ENCODE results near the gene C15orf39.
A peak's percentile ranks its signal among the peaks of the same experiment; 100 is the strongest.

The C15orf39 gene

GRCh38 chr15:75203017-75203907, 1.6 kb downstream of the C15orf39 start:
- H3K4me3 ChIP-seq (ENCODE audit: low read depth, low read length), result peak overlapping the region; percentile 82
- no peak for DNase-seq (ENCODE audit: low read depth)
- no peak for TF ChIP-seq CTCF (IDR thresholded peaks at IDR 0.05; ENCODE audit: low read depth, low read length, missing control alignments)

- peak overlapping the region; percentile 82 for H3K4me3 ChIP-seq (ENCODE audit: low read depth, low read length)
- no peak for DNase-seq (ENCODE audit: low read depth)
- TF ChIP-seq CTCF (IDR thresholded peaks at IDR 0.05; ENCODE audit: low read depth, low read length, missing control alignments), result no peak
Measured at GRCh38 chr15:75203908-75204263, 2.2 kb downstream of the C15orf39 start.

- TF ChIP-seq CTCF (IDR thresholded peaks at IDR 0.05; ENCODE audit: low read depth, low read length, missing control alignments), result peak; percentile 94
- H3K4me3 ChIP-seq (ENCODE audit: low read depth, low read length), result peak overlapping the region; percentile 82
- peak; percentile 81 for DNase-seq (ENCODE audit: low read depth)
Measured at GRCh38 chr15:75204340-75205063, 2.8 kb downstream of the C15orf39 start.

GRCh38 chr15:75205064-75205395, 3.3 kb downstream of the C15orf39 start:
- H3K4me3 ChIP-seq (ENCODE audit: low read depth, low read length), result no peak overlapping the region; the same call in 1 of the 2 replicates
- DNase-seq (ENCODE audit: low read depth), result no peak
- TF ChIP-seq CTCF (IDR thresholded peaks at IDR 0.05; ENCODE audit: low read depth, low read length, missing control alignments), result no peak

- TF ChIP-seq CTCF (IDR thresholded peaks at IDR 0.05; ENCODE audit: low read depth, low read length, missing control alignments), result no peak
- H3K4me3 ChIP-seq (ENCODE audit: low read depth, low read length), result no peak overlapping the region
- DNase-seq (ENCODE audit: low read depth), result no peak
Measured at GRCh38 chr15:75206006-75206405, 4.3 kb downstream of the C15orf39 start.

GRCh38 chr15:75206803-75207617, 5.3 kb downstream of the C15orf39 start:
- no peak overlapping the region for H3K4me3 ChIP-seq (ENCODE audit: low read depth, low read length)
- TF ChIP-seq CTCF (IDR thresholded peaks at IDR 0.05; ENCODE audit: low read depth, low read length, missing control alignments), result no peak
- DNase-seq (ENCODE audit: low read depth), result no peak
